GM12878 (cell line): ENCODE measurements around the gene LEKR1. TPM values are rescaled to one million over a fixed set of nuclear protein-coding genes. Genes with fewer than 3 reads are reported as not detected.

Source experiments
- BHLHE40 ChIP-seq, 2 experiments: fragments of 450-650 bp in 1 of 2; IDR thresholded peaks; 2 replicates each; pipeline ENCODE4 v1.6.1; 2011 to 2017; ENCODE audit warnings: low read depth in 2 of 2, borderline replicate concordance in 1 of 2, improper control_type of control experiment in 1 of 2, low read length in 1 of 2, mild to moderate bottlenecking in 1 of 2
- CHD4 ChIP-seq: fragments of 200-600 bp; sonication (generic); IDR thresholded peaks from 2 replicates; pipeline ENCODE4 v1.6.1; 2016; ENCODE audit warnings: mild to moderate bottlenecking
- ETV6 ChIP-seq, 2 experiments: fragments of 450-650 bp in 1 of 2; IDR thresholded peaks in 1 of 2; conservative IDR thresholded peaks in 1 of 2; 2 replicates each; pipeline ENCODE4 v1.6.1; 2014; ENCODE audit warnings: antibody characterized with exemption in 1 of 2, borderline replicate concordance in 1 of 2, low read depth in 1 of 2, mild to moderate bottlenecking in 1 of 2, moderate library complexity in 1 of 2
- IKZF1 ChIP-seq: fragments of 450-650 bp; conservative IDR thresholded peaks from 2 replicates; pipeline ENCODE4 v1.6.1; 2017; ENCODE audit warnings: antibody characterized with exemption, mild to moderate bottlenecking
- IKZF2 ChIP-seq, 2 experiments: fragments of 450-650 bp; IDR thresholded peaks; 2 replicates each; pipeline ENCODE4 v1.6.1; 2017; ENCODE audit warnings: mild to moderate bottlenecking in 2 of 2, moderate library complexity in 2 of 2
- MXI1 ChIP-seq: fragments of 150-350 bp; IDR thresholded peaks from 2 replicates; pipeline ENCODE4 v1.6.1; 2011; ENCODE audit warnings: low read depth, mild to moderate bottlenecking, inconsistent platforms, low read length, improper control_type of control experiment
- MYC ChIP-seq: IDR thresholded peaks from 2 replicates; pipeline ENCODE4 v1.6.1; 2011; ENCODE audit warnings: mild to moderate bottlenecking, low read length, moderate library complexity, inconsistent platforms; ENCODE audit not compliant: insufficient read depth, insufficient replicate concordance, insufficient read length, severe bottlenecking
- NFIC ChIP-seq: IDR thresholded peaks from 2 replicates; pipeline ENCODE4 v1.6.1; 2012; ENCODE audit warnings: low read depth, mild to moderate bottlenecking, inconsistent platforms, low read length, moderate library complexity
- PML ChIP-seq: IDR thresholded peaks from 2 replicates; pipeline ENCODE4 v1.6.1; 2012; ENCODE audit warnings: low read length, inconsistent platforms
- RAD21 ChIP-seq: IDR thresholded peaks from 2 replicates; pipeline ENCODE4 v1.6.1; 2011; ENCODE audit warnings: mild to moderate bottlenecking, low read depth, low read length, moderate library complexity; ENCODE audit not compliant: insufficient read depth
- SUZ12 ChIP-seq: fragments of 200-600 bp; sonication (generic); IDR thresholded peaks from one replicate; pipeline ENCODE4 v1.6.1; 2018; ENCODE audit warnings: antibody characterized with exemption, mild to moderate bottlenecking; ENCODE audit not compliant: unreplicated experiment
- ZNF384 ChIP-seq: IDR thresholded peaks from 2 replicates; pipeline ENCODE4 v1.6.1; 2012; ENCODE audit warnings: low read depth, mild to moderate bottlenecking, low read length, improper control_type of control experiment, borderline replicate concordance
- ZSCAN29 ChIP-seq: fragments of 450-650 bp; IDR thresholded peaks from 2 replicates; pipeline ENCODE4 v1.6.1; 2017; ENCODE audit warnings: mild to moderate bottlenecking, moderate library complexity
- polyA plus RNA-seq, 11 experiments: library from polyadenylated mRNA; depleted of rRNA in 4 of 11; unstranded in 6 of 11; stranded (reverse) in 5 of 11; fragments of >200 nt; fragmentation: Nextera tagmentation in 4 of 11; fragmentation: Illumina TruSeq in 1 of 11; extraction: Ambion mirVana in 4 of 11; extraction: Trizol in 1 of 11; gene quantifications; 1 replicate in 1 of 11; 2 replicates in 10 of 11; pipeline versions ENCODE4 v1.2.1 to v1.2.3, GENCODE V29; 2011 to 2016; ENCODE audit warnings: inconsistent platforms in 2 of 11, missing spikeins in 2 of 11, low read depth in 1 of 11
- total RNA-seq, 4 experiments: library from RNA; depleted of rRNA in 3 of 4; stranded (reverse); fragments of >200 nt in 3 of 4; fragmentation: Illumina TruSeq in 1 of 4; extraction: Trizol in 1 of 4; gene quantifications; 2 replicates each; pipeline versions ENCODE4 v1.2.1 to v1.2.3, GENCODE V29; 2013 to 2021
- TF ChIP-seq, protein P1 (sequence below): IDR thresholded peaks from 2 replicates; pipeline ENCODE4 v1.6.1; 2011; ENCODE audit warnings: borderline replicate concordance, low read depth, mild to moderate bottlenecking, moderate library complexity, low read length; ENCODE audit not compliant: insufficient read depth, poor library complexity, severe bottlenecking
- TF ChIP-seq, protein P2 (sequence below): fragments of 450-650 bp; IDR thresholded peaks from 2 replicates; pipeline ENCODE4 v1.6.1; 2017; ENCODE audit warnings: low read depth, mild to moderate bottlenecking, moderate library complexity
- TF ChIP-seq, protein P3 (sequence below): fragments of 450-650 bp; IDR thresholded peaks from 2 replicates; pipeline ENCODE4 v1.6.1; 2017; ENCODE audit warnings: mild to moderate bottlenecking, moderate library complexity
- TF ChIP-seq, protein P4 (sequence below): fragments of 450-650 bp; IDR thresholded peaks from 2 replicates; pipeline ENCODE4 v1.6.1; 2017; ENCODE audit warnings: mild to moderate bottlenecking, low read depth, inconsistent platforms; ENCODE audit not compliant: poor library complexity, severe bottlenecking

The LEKR1 gene
- total and polyA plus RNA-seq, 10 of the 15 experiments (the other 5 are each of a cell fraction or from before 2014, with no cell fraction given), result 0.48 to 3.2 (median 1.3) TPM

DNA sequence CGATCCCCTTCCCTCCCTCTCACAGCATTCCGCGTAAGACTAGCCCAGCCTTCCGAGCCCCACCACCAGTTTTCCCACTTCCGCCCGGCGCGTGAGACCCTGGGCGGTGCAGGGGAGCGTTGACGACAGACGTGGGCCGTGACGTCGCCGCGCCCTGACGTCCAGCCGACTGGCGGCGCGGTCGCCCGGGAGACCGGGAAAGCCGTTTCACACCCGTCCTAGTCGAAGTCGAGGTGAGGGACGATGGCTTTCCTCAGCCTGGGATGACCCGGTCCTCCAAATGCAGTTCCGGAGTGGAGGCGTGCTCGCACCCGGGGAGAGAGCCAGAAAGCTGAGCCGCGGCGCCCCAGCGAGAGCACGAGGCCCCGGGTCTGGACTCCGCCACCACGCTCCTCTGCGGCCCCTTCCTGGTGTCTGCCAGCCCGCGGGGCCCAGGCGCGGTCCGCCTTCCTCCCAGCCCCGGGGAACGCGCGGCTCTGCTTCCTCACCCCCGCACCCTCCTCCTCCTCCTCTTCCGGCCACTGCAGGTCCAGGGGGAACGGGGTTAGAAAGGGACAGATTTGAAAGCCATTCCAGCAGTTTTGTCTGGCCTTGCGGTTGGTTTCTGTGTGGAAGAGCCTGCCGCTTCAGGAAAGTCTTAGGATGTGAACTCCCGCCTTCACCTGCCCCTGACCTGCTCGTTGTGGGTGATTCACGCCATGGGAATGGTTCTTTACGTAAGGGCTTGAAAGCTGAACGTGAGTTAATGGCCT lies at the start of gene LEKR1 (continued):
- TF ChIP-seq, protein P1, sequence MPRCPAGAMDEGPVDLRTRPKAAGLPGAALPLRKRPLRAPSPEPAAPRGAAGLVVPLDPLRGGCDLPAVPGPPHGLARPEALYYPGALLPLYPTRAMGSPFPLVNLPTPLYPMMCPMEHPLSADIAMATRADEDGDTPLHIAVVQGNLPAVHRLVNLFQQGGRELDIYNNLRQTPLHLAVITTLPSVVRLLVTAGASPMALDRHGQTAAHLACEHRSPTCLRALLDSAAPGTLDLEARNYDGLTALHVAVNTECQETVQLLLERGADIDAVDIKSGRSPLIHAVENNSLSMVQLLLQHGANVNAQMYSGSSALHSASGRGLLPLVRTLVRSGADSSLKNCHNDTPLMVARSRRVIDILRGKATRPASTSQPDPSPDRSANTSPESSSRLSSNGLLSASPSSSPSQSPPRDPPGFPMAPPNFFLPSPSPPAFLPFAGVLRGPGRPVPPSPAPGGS, result no peak
- TF ChIP-seq ETV6 (conservative IDR thresholded peaks at IDR 0.05 in 1 of 2, IDR thresholded peaks at IDR 0.05 in 1 of 2; ENCODE audit: borderline replicate concordance in 1 of 2, low read depth in 1 of 2) (no peak; a peak in 1 of 4 replicates), BHLHE40 (IDR thresholded peaks at IDR 0.05; ENCODE audit: borderline replicate concordance in 1 of 2, low read depth in 2 of 2, low read length in 1 of 2) (peak; percentile 83 to 90), RAD21 (no peak), IKZF1 (peak; percentile 94), CHD4 (no peak), ZNF384 (no peak), MXI1 (peak; percentile 59; the same call in 1 of the 2 replicates), PML (0 out of 2 replicates have a peak, but pooled peaks have one; percentile 44), IKZF2 (IDR thresholded peaks at IDR 0.05) (peak; percentile 91 to 95; a peak in 3 of 4 replicates), SUZ12 (no peak), ZSCAN29 (no peak), NFIC (no peak), MYC (no peak)
- TF ChIP-seq, protein P2, sequence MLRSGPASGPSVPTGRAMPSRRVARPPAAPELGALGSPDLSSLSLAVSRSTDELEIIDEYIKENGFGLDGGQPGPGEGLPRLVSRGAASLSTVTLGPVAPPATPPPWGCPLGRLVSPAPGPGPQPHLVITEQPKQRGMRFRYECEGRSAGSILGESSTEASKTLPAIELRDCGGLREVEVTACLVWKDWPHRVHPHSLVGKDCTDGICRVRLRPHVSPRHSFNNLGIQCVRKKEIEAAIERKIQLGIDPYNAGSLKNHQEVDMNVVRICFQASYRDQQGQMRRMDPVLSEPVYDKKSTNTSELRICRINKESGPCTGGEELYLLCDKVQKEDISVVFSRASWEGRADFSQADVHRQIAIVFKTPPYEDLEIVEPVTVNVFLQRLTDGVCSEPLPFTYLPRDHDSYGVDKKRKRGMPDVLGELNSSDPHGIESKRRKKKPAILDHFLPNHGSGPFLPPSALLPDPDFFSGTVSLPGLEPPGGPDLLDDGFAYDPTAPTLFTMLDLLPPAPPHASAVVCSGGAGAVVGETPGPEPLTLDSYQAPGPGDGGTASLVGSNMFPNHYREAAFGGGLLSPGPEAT, result 0 out of 2 replicates have a peak, but pooled peaks have one; percentile 78
- TF ChIP-seq, protein P3, sequence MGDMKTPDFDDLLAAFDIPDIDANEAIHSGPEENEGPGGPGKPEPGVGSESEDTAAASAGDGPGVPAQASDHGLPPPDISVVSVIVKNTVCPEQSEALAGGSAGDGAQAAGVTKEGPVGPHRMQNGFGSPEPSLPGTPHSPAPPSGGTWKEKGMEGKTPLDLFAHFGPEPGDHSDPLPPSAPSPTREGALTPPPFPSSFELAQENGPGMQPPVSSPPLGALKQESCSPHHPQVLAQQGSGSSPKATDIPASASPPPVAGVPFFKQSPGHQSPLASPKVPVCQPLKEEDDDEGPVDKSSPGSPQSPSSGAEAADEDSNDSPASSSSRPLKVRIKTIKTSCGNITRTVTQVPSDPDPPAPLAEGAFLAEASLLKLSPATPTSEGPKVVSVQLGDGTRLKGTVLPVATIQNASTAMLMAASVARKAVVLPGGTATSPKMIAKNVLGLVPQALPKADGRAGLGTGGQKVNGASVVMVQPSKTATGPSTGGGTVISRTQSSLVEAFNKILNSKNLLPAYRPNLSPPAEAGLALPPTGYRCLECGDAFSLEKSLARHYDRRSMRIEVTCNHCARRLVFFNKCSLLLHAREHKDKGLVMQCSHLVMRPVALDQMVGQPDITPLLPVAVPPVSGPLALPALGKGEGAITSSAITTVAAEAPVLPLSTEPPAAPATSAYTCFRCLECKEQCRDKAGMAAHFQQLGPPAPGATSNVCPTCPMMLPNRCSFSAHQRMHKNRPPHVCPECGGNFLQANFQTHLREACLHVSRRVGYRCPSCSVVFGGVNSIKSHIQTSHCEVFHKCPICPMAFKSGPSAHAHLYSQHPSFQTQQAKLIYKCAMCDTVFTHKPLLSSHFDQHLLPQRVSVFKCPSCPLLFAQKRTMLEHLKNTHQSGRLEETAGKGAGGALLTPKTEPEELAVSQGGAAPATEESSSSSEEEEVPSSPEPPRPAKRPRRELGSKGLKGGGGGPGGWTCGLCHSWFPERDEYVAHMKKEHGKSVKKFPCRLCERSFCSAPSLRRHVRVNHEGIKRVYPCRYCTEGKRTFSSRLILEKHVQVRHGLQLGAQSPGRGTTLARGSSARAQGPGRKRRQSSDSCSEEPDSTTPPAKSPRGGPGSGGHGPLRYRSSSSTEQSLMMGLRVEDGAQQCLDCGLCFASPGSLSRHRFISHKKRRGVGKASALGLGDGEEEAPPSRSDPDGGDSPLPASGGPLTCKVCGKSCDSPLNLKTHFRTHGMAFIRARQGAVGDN, result peak; percentile 87
- TF ChIP-seq, protein P4, sequence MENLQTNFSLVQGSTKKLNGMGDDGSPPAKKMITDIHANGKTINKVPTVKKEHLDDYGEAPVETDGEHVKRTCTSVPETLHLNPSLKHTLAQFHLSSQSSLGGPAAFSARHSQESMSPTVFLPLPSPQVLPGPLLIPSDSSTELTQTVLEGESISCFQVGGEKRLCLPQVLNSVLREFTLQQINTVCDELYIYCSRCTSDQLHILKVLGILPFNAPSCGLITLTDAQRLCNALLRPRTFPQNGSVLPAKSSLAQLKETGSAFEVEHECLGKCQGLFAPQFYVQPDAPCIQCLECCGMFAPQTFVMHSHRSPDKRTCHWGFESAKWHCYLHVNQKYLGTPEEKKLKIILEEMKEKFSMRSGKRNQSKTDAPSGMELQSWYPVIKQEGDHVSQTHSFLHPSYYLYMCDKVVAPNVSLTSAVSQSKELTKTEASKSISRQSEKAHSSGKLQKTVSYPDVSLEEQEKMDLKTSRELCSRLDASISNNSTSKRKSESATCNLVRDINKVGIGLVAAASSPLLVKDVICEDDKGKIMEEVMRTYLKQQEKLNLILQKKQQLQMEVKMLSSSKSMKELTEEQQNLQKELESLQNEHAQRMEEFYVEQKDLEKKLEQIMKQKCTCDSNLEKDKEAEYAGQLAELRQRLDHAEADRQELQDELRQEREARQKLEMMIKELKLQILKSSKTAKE, result no peak
